Stomach (tissue), 9 donors: Measurements from ENCODE around the gene CBX8. TPM values are rescaled to one million over a fixed set of nuclear protein-coding genes. Genes with fewer than 3 reads are reported as not detected.

ENCODE experiments used
- DNase-seq, 2 donors: peaks; one replicate each; pipeline versions ENCODE4 v3.0.0 to v3.0.0-alpha.2; 2013 to 2019
- H3K27ac ChIP-seq, 5 donors: fragments of 200-600 bp in 4 of 5; sonication (generic) in 4 of 5; one replicate each; pipeline ENCODE4 v1.5.1; 2013 to 2019; ENCODE audit warnings: mild to moderate bottlenecking in 1 of 5, moderate library complexity in 1 of 5
- H3K27me3 ChIP-seq, 3 donors: fragments of 200-600 bp; sonication (generic); one replicate each; pipeline ENCODE4 v1.5.1; 2017 to 2019; ENCODE audit warnings: mixed run types in 1 of 3
- H3K36me3 ChIP-seq, 4 donors: fragments of 200-600 bp; sonication (generic); 1 replicate in 3 of 4; 2 replicates in 1 of 4; pipeline ENCODE4 v1.5.1; 2016 to 2019
- H3K4me1 ChIP-seq, 4 donors: fragments of 200-600 bp; sonication (generic); one replicate each; pipeline ENCODE4 v1.5.1; 2016 to 2019
- H3K4me3 ChIP-seq, 4 donors: fragments of 200-600 bp; sonication (generic) in 3 of 4; one replicate each; pipeline ENCODE4 v1.5.1; 2016 to 2019; ENCODE audit warnings: mild to moderate bottlenecking in 1 of 4
- H3K9me3 ChIP-seq, 4 donors: fragments of 200-600 bp; sonication (generic); one replicate each; pipeline ENCODE4 v1.5.1; 2016 to 2019
- CTCF ChIP-seq, 7 experiments: fragments of 450-650 bp in 4 of 7; fragments of 200-600 bp in 3 of 7; sonication (generic) in 3 of 7; IDR thresholded peaks; one replicate each; pipeline ENCODE4 v1.5.1; 2016 to 2019; ENCODE audit warnings: antibody characterized with exemption in 7 of 7, control low read depth in 2 of 7, mild to moderate bottlenecking in 1 of 7
- EP300 ChIP-seq: sonication (generic); formaldehyde crosslinking; IDR thresholded peaks from one replicate; pipeline ENCODE4 v1.6.1; 2017; ENCODE audit warnings: antibody characterized with exemption
- POLR2A ChIP-seq, 4 donors: fragments of 450-650 bp; IDR thresholded peaks; one replicate each; pipeline ENCODE4 v1.6.1; 2016; ENCODE audit warnings: antibody characterized with exemption in 4 of 4, control low read depth in 2 of 4, mild to moderate bottlenecking in 1 of 4, moderate library complexity in 1 of 4
- POLR2AphosphoS5 ChIP-seq, 3 donors: sonication (generic); formaldehyde crosslinking; IDR thresholded peaks; one replicate each; pipeline ENCODE4 v1.6.1; 2016; ENCODE audit warnings: antibody characterized with exemption in 3 of 3
- WGBS, 5 donors: extraction: QIAGEN DNeasy Blood & Tissue Kit in 3 of 5; methylation state at CpG; one replicate each; pipeline versions ENCODE4 v1.1.5 to v1.1.7; 2013 to 2018; 5-methylcytosine and 5-hydroxymethylcytosine counted together
- intact Hi-C: fragments of 100-400 bp; cut with DNase I; formaldehyde crosslinking; loops from one replicate; pipeline ENCODE4 v1.15.1; 2023; ENCODE audit warnings: low total_unique reads
- polyA plus RNA-seq, 3 donors: library from polyadenylated mRNA; stranded (reverse); fragments of 200-250 nt; gene quantifications; one replicate each; pipeline ENCODE4 v1.2.3, GENCODE V29; 2013
- total RNA-seq, 5 donors: library from RNA; depleted of rRNA; stranded (reverse); fragments of >200 nt; gene quantifications; one replicate each; pipeline versions ENCODE4 v1.1.0 to v1.2.3, GENCODE V29; 2014 to 2016
- donor health status: healthy with polysubstance abuse.
- donor health status: Bipolar disorder and iron deficiency.
- donor health status: healthy.

Gene CBX8
- total and polyA plus RNA-seq, 8 donors, result 0.76 to 140 (median 3.1) TPM; not detected in 2

DNA sequence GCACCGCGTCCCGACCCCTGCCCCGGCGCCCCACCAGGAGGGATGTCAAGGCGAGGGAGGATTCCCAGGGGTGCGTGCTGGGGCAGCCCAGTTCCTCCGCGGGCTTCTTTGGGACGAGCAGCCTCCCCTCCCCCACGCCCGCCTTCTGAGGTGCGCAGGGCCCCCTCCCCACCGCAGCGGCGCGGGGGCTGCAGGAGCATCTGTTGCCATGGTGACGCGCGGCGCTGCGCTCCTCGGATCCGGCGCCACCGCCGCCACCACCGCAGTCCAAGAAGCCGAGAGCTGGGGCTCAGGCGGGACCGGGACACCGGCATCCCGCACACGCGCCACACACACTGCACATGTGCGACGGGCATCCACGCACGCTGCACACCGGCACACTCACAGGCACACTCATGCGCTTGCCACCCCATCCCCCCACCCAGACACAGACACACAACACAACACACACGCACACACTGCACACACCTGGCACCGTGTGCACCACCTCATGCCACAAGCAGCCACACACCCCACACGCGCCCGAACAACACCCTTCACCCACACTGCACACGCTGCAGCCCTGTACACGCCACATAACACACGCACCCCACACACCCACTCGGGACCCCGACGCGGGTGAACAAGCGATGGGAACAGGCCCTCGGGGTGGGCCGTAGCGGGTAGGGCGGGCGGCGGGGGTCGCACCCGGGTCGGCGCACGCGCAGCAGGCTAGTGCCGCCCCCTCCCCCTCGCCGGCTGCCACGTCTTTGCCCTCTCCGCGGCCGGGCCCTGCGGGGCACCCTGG lies 49.2 kb downstream of the CBX8 start:
- peaks cover 0 to 20% (median 16%) of the 10 kb centered on the region in 4 donors for H3K4me1 ChIP-seq
- H3K36me3 ChIP-seq, result no peaks in the 10 kb centered on the region
- no peak overlapping the region for H3K27ac ChIP-seq
- H3K27me3 ChIP-seq, result peaks cover 18 to 93% (median 62%) of the 10 kb centered on the region in 3 donors
- H3K4me3 ChIP-seq, result no peak overlapping the region
- no peaks in the 10 kb centered on the region for H3K9me3 ChIP-seq
- intact Hi-C loops, result no loop called here
- 2 to 6% (median 3%) methylated on average over 16 to 74 of the region's 74 CpGs for WGBS, 5 donors
- TF ChIP-seq POLR2A (IDR thresholded peaks at IDR 0.05) (no peak), EP300 (no peak), POLR2AphosphoS5 (IDR thresholded peaks at IDR 0.05) (no peak), CTCF (IDR thresholded peaks at IDR 0.05) (no peak)
- DNase-seq, result peak in 1 of 2 donors; percentile 65

DNA sequence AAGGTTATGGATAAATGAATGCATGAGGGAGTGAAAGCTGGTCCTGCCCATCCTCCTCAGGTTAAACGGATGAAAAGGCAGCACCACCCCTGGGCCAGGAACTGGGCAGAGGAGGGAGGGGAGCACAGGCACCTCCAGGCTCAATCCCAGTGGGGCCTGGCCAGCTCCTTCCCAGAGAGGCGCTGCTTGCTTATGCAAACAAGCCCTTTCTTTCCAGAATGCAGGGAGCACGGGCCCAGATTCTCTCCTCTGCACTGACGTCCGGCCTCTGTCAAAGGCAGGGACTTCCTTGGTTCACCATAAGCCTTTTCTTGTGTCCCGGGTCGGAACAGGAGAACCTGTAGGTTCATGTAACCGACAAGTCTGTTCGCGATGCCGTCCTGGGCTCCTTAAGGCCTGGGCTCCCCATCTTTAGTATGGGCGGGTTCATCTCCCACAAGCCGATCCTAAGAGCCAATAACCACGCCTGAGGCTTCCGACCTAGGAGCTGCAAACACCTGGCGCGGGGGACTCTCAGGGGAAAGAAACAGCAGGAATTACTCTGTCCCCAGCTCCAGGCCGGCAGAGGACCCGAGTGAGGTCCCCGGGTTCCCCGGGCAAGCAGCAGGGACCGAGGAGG lies 49.9 kb downstream of the CBX8 start:
- H3K27ac ChIP-seq, result no peak overlapping the region
- peaks cover 16 to 93% (median 68%) of the 10 kb centered on the region in 3 donors for H3K27me3 ChIP-seq
- 16 to 26% (median 18%) methylated on average over 20 to 22 of the region's 22 CpGs for WGBS, 5 donors
- TF ChIP-seq CTCF (IDR thresholded peaks at IDR 0.05) (no peak), POLR2A (IDR thresholded peaks at IDR 0.05) (no peak)
- no peak overlapping the region for H3K4me3 ChIP-seq
- H3K36me3 ChIP-seq, result no peaks in the 10 kb centered on the region
- H3K4me1 ChIP-seq, result peaks cover 3 to 23% (median 20%) of the 10 kb centered on the region in 4 donors
- intact Hi-C loops, result no loop called here
- DNase-seq, result no peak
- no peaks in the 10 kb centered on the region for H3K9me3 ChIP-seq

- H3K4me1 ChIP-seq, result peaks cover 7 to 36% (median 28%) of the 10 kb centered on the region in 4 donors
- H3K4me3 ChIP-seq, result no peak overlapping the region
- intact Hi-C loops, result no loop called here
- H3K27ac ChIP-seq, result no peak overlapping the region
- no peak for TF ChIP-seq CTCF (IDR thresholded peaks at IDR 0.05)
- TF ChIP-seq POLR2AphosphoS5 (IDR thresholded peaks at IDR 0.05), result no peak
- no peak for TF ChIP-seq POLR2A (IDR thresholded peaks at IDR 0.05)
- no peak for TF ChIP-seq EP300
- WGBS, 5 donors, result 39 to 54% (median 44%) methylated on average over 6 of the region's 6 CpGs
- no peaks in the 10 kb centered on the region for H3K36me3 ChIP-seq
- H3K27me3 ChIP-seq, result peaks cover 16 to 93% (median 65%) of the 10 kb centered on the region in 3 donors
- DNase-seq, result no peak
- no peaks in the 10 kb centered on the region for H3K9me3 ChIP-seq
These were observed 51.2 kb downstream of the CBX8 start for GRCh38 chr17:79745641-79746105.

GRCh38 chr17:79743614-79744013 lies 53.3 kb downstream of the CBX8 start:
- Histone ChIP-seq H3K9me3 (no peaks in the 10 kb centered on the region), H3K4me1 (peaks cover 7 to 38% (median 33%) of the 10 kb centered on the region in 4 donors), H3K4me3 (no peak overlapping the region), H3K36me3 (no peaks in the 10 kb centered on the region), H3K27ac (no peak overlapping the region), H3K27me3 (peaks cover 18 to 93% (median 45%) of the 10 kb centered on the region in 3 donors)
- DNase-seq, result no peak
- WGBS, 5 donors, result 85 to 97% (median 93%) methylated on average over 5 of the region's 5 CpGs
- no peak for TF ChIP-seq CTCF (IDR thresholded peaks at IDR 0.05)
- no peak for TF ChIP-seq EP300
- no peak for TF ChIP-seq POLR2AphosphoS5 (IDR thresholded peaks at IDR 0.05)
- no peak for TF ChIP-seq POLR2A (IDR thresholded peaks at IDR 0.05)
- intact Hi-C loops, result no loop called here
